ENCODE data around the gene C16orf95. TPM values are rescaled to one million over a fixed set of nuclear protein-coding genes. Genes with fewer than 3 reads are reported as not detected.

C16orf95 gene
- total and polyA plus RNA-seq, 2 of the 4 experiments (the other 2 are of a cell fraction), result 2.0 to 4.7 TPM

DNA sequence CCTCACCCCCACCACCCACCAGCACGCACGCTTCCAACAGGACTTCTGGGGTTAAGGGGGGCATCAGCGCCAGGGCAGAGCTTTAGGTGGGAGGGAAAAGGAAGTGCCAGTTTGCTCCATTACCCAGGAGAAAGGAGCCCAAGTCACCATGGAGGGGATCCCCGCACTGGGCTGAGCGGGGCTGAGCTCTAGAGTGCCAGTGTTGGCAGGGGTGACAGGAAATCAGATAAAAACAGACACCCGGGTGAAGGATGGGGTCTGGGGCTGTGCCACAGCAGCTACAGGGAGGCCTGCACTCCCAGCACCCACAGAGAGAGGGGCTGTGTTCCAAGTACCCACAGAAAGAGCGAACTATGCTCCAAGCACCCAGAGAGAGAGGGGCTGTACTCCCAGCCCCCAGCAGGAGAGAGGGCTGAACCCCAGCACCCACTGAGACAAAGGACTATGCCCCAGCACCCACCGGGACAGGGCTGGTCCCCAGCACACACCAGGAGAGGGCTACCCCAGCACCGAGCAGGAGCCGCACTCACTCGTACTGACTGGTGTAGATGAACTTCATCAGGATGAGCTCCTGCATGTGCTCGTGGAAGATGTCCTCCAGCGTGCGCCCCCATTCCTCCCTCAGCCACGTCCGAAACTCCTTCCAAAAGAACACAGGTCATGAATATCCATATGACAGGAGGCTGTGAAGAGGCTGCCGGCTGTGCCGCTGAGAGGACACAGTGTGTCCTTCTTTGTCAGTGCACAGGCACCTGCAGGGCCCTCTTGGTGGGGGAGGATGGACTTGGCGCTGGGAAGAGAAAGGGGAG lies 18.6 kb upstream of the C16orf95 start:
- no TSS peak for BruUV-seq (replicated peaks)
- Histone ChIP-seq H4K8ac (ENCODE audit: low read depth in 2 of 2, low read length in 2 of 2) (no peak overlapping the region), H3K9me3 (ENCODE audit: control insufficient read depth, insufficient read depth, low read length) (no peaks in the 10 kb centered on the region), H4K91ac (ENCODE audit: insufficient read depth, low read depth, low read length) (no peak overlapping the region), H2BK15ac (ENCODE audit: low read depth, low read length) (no peak overlapping the region), H3K56ac (ENCODE audit: extremely low read depth, insufficient read depth, low read length) (no peak overlapping the region), H2AK9ac (replicated peaks; ENCODE audit: low read depth, low read length, poor library complexity) (no peak overlapping the region), H3K4me2 (ENCODE audit: low read depth, low read length) (no peak overlapping the region), H3K14ac (replicated peaks; ENCODE audit: low read depth, low read length) (no peak overlapping the region), H3K23ac (ENCODE audit: low read depth, low read length) (no peak overlapping the region), H3K18ac (ENCODE audit: low read depth, low read length) (no peak overlapping the region), H4K20me1 (ENCODE audit: insufficient read depth, low read length) (peaks cover 7% of the 10 kb centered on the region; the same call in 1 of the 2 replicates), H3K36me3 (ENCODE audit: control insufficient read depth, insufficient read depth, low read length) (peaks cover 38% of the 10 kb centered on the region), H3K79me1 (ENCODE audit: low read depth in 1 of 2, low read length in 2 of 2) (peaks cover 3 to 31% of the 10 kb centered on the region in 2 experiments), H3K27ac (ENCODE audit: insufficient read depth, low read length) (no peak overlapping the region), H2AFZ (replicated peaks; ENCODE audit: low read length, poor library complexity) (no peak overlapping the region), H3K9ac (ENCODE audit: low read depth, low read length) (no peak overlapping the region), H2BK120ac (ENCODE audit: low read depth, low read length) (no peak overlapping the region), H3K9me1 (ENCODE audit: insufficient read depth, low read length) (peaks cover 3% of the 10 kb centered on the region; the same call in 1 of the 2 replicates), H4K5ac (ENCODE audit: low read depth, low read length) (no peak overlapping the region), H2AK5ac (ENCODE audit: low read depth, low read length) (no peak overlapping the region), H2BK20ac (ENCODE audit: low read depth, low read length) (no peak overlapping the region), H3K4me1 (ENCODE audit: control insufficient read depth, insufficient read depth, low read length) (peaks cover 3% of the 10 kb centered on the region; the same call in 1 of the 2 replicates), H2BK5ac (ENCODE audit: low read depth, low read length, poor library complexity, severe bottlenecking) (no peak overlapping the region), H3K4ac (ENCODE audit: low read depth, low read length) (no peak overlapping the region), H3K27me3 (ENCODE audit: control insufficient read depth, insufficient read depth, low read length) (no peaks in the 10 kb centered on the region), H3K4me3 (ENCODE audit: insufficient read depth, low read depth, low read length) (no peak overlapping the region)
- 81% methylated on average over 5 of the region's 19 CpGs; no CpG with 5 or more reads in 1 of the 2 experiments for WGBS, 2 experiments (ENCODE audit: extremely low coverage in 2 of 2, insufficient read length in 1 of 2)
- CTCF ChIA-PET, result no interaction called here
- DNase-seq (no peak), ATAC-seq (ENCODE audit: low read depth) (no peak)
- in situ Hi-C loops (cut with MboI; ENCODE audit: low sequenced_read_pairs), result no loop called here
- dilution Hi-C loops (cut with HindIII; ENCODE audit: low sequenced_read_pairs, unreplicated experiment), result no loop called here
- TF ChIP-seq CTCF (conservative IDR thresholded peaks at IDR 0.05; ENCODE audit: low read depth, low read length) (no peak), NFE2L2 (IDR thresholded peaks at IDR 0.05; ENCODE audit: low read depth, low read length) (no peak), MAFK (IDR thresholded peaks at IDR 0.05; ENCODE audit: low read depth, low read length) (no peak), MAZ (IDR thresholded peaks at IDR 0.05; ENCODE audit: borderline replicate concordance, low read depth, low read length) (no peak), CEBPB (IDR thresholded peaks at IDR 0.05; ENCODE audit: low read depth, low read length) (no peak), RFX5 (IDR thresholded peaks at IDR 0.05; ENCODE audit: low read depth, low read length) (no peak), SMC3 (IDR thresholded peaks at IDR 0.05; ENCODE audit: low read depth, low read length) (no peak), POLR2A (IDR thresholded peaks at IDR 0.05; ENCODE audit: low read depth, low read length) (no peak), BHLHE40 (IDR thresholded peaks at IDR 0.05; ENCODE audit: low read depth, low read length) (no peak), FOS (IDR thresholded peaks at IDR 0.05; ENCODE audit: low read depth, low read length) (no peak), RCOR1 (IDR thresholded peaks at IDR 0.05; ENCODE audit: insufficient replicate concordance, low read length) (no peak), MXI1 (IDR thresholded peaks at IDR 0.05; ENCODE audit: borderline replicate concordance, low read depth, low read length) (no peak), ELK1 (IDR thresholded peaks at IDR 0.05; ENCODE audit: borderline replicate concordance, low read depth, low read length) (no peak), CHD1 (IDR thresholded peaks at IDR 0.05; ENCODE audit: low read depth, low read length) (no peak), RAD21 (IDR thresholded peaks at IDR 0.05; ENCODE audit: low read length) (no peak)
- POLR2A ChIA-PET (ENCODE audit: unreplicated experiment), result no interaction called here
- intact Hi-C loops (cut with micrococcal nuclease), result no loop called here

Measured in IMR-90 (cell line).